Measurements from ENCODE around the gene TOMM40.
"Not testable (repeated sequence)": the region's sequence is repeated elsewhere in the genome, so short reads cannot be mapped to it uniquely, and the experiment has no call there.

TOMM40 gene

GRCh38 chr19:44871809-44872208 is 19.2 kb upstream of the TOMM40 start:
- DNase-seq (ENCODE audit: low spot score): no peak

GRCh38 chr19:44872661-44873060 is 18.4 kb upstream of the TOMM40 start:
- no peak for DNase-seq (ENCODE audit: low spot score)

- no peak for DNase-seq (ENCODE audit: low spot score)
Observed at GRCh38 chr19:44874317-44874716, 16.7 kb upstream of the TOMM40 start.

GRCh38 chr19:44875666-44876451 is 15.2 kb upstream of the TOMM40 start:
- no peak for DNase-seq (ENCODE audit: low spot score)

- DNase-seq (ENCODE audit: low spot score): no peak
Observed at GRCh38 chr19:44876930-44877535, 14.0 kb upstream of the TOMM40 start.

GRCh38 chr19:44878120-44878865 is 12.8 kb upstream of the TOMM40 start:
- no peak for DNase-seq (ENCODE audit: low spot score)

GRCh38 chr19:44879309-44880065 is 11.6 kb upstream of the TOMM40 start:
- DNase-seq (ENCODE audit: low spot score): no peak

GRCh38 chr19:44882063-44882462 is 9.0 kb upstream of the TOMM40 start:
- DNase-seq (ENCODE audit: low spot score): no peak

- DNase-seq (ENCODE audit: low spot score): not testable (repeated sequence)
Observed at GRCh38 chr19:44882619-44883397, 8.2 kb upstream of the TOMM40 start.

GRCh38 chr19:44883922-44884321 is 7.1 kb upstream of the TOMM40 start:
- no peak for DNase-seq (ENCODE audit: low spot score)

GRCh38 chr19:44884566-44884965 is 6.5 kb upstream of the TOMM40 start:
- DNase-seq (ENCODE audit: low spot score): no peak

GRCh38 chr19:44886141-44886540 is 4.9 kb upstream of the TOMM40 start:
- DNase-seq (ENCODE audit: low spot score): no peak

- DNase-seq (ENCODE audit: low spot score): no peak
Observed at GRCh38 chr19:44887648-44888047, 3.4 kb upstream of the TOMM40 start.

- not testable (repeated sequence) for DNase-seq (ENCODE audit: low spot score)
Observed at GRCh38 chr19:44888335-44888734, 2.7 kb upstream of the TOMM40 start.

- no peak for DNase-seq (ENCODE audit: low spot score)
Observed at GRCh38 chr19:44889830-44890365, 1.2 kb upstream of the TOMM40 start.

GRCh38 chr19:44890366-44891015 is 563 bp upstream of the TOMM40 start:
- DNase-seq (ENCODE audit: low spot score): peak; percentile 98

GRCh38 chr19:44892932-44893331 is 1.9 kb downstream of the TOMM40 start:
- no peak for DNase-seq (ENCODE audit: low spot score)

- no peak for DNase-seq (ENCODE audit: low spot score)
Observed at GRCh38 chr19:44893332-44894051, 2.4 kb downstream of the TOMM40 start.

GRCh38 chr19:44894052-44894400 is 3.0 kb downstream of the TOMM40 start:
- DNase-seq (ENCODE audit: low spot score): no peak

GRCh38 chr19:44894946-44895345 is 3.9 kb downstream of the TOMM40 start:
- no peak for DNase-seq (ENCODE audit: low spot score)

Measured in GM03348 (cell line).